HCT116 (cell line): ENCODE data around the gene SHC2.

Experiments
- CTCF ChIP-seq, 3 experiments: fragments of 200-600 bp in 1 of 3; sonication (generic) in 1 of 3; IDR thresholded peaks in 2 of 3; conservative IDR thresholded peaks in 1 of 3; 2 replicates each; pipeline ENCODE4 v1.5.1; 2012 to 2017; ENCODE audit warnings: low read depth in 2 of 3, low read length in 2 of 3, antibody characterized with exemption in 1 of 3, borderline replicate concordance in 1 of 3, control low read depth in 1 of 3, mild to moderate bottlenecking in 1 of 3, mixed read lengths in 1 of 3, mixed run types in 1 of 3, moderate library complexity in 1 of 3; ENCODE audit not compliant: insufficient read depth in 1 of 3
- POLR2A ChIP-seq: IDR thresholded peaks from 2 replicates; pipeline ENCODE4 v1.7.0; 2011; ENCODE audit warnings: borderline replicate concordance; ENCODE audit not compliant: insufficient read depth, insufficient read length; ENCODE audit errors: extremely low read depth
- POLR2AphosphoS5 ChIP-seq: IDR thresholded peaks from 2 replicates; pipeline ENCODE4 v1.6.1; 2011; ENCODE audit warnings: mild to moderate bottlenecking, low read depth, low read length, moderate library complexity

GRCh38 chr19:425056-425455 lies 35.8 kb downstream of the SHC2 start:
- TF ChIP-seq CTCF (IDR thresholded peaks at IDR 0.05 in 2 of 3, conservative IDR thresholded peaks at IDR 0.05 in 1 of 3; ENCODE audit: borderline replicate concordance in 1 of 3, insufficient read depth in 1 of 3, low read depth in 2 of 3, low read length in 2 of 3) (no peak), POLR2A (no peak), POLR2AphosphoS5 (no peak)
